ENCODE measurements around the gene U2AF2. TPM values are rescaled to one million over a fixed set of nuclear protein-coding genes. Genes with fewer than 3 reads are reported as not detected.

The U2AF2 gene
- total RNA-seq, 1 donor from 2014 or later: 145 TPM

- peaks cover 0 to 68% of the 10 kb centered on the region in 2 donors for H3K36me3 ChIP-seq
- DNase-seq (ENCODE audit: extremely low spot score in 2 of 2): peak; percentile 95 to 100
- H3K4me3 ChIP-seq: no peak overlapping the region
- TF ChIP-seq, protein P1, sequence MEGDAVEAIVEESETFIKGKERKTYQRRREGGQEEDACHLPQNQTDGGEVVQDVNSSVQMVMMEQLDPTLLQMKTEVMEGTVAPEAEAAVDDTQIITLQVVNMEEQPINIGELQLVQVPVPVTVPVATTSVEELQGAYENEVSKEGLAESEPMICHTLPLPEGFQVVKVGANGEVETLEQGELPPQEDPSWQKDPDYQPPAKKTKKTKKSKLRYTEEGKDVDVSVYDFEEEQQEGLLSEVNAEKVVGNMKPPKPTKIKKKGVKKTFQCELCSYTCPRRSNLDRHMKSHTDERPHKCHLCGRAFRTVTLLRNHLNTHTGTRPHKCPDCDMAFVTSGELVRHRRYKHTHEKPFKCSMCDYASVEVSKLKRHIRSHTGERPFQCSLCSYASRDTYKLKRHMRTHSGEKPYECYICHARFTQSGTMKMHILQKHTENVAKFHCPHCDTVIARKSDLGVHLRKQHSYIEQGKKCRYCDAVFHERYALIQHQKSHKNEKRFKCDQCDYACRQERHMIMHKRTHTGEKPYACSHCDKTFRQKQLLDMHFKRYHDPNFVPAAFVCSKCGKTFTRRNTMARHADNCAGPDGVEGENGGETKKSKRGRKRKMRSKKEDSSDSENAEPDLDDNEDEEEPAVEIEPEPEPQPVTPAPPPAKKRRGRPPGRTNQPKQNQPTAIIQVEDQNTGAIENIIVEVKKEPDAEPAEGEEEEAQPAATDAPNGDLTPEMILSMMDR (IDR thresholded peaks at IDR 0.05): no peak
- TF ChIP-seq POLR2A (IDR thresholded peaks at IDR 0.05): no peak
- no peak for TF ChIP-seq POLR2AphosphoS5 (IDR thresholded peaks at IDR 0.05; ENCODE audit: insufficient read depth in 1 of 2, low read depth in 1 of 2)
- intact Hi-C loops (cut with DNase I): no loop called here
- no peaks in the 10 kb centered on the region for H3K9me3 ChIP-seq
- H3K4me1 ChIP-seq: peaks cover 13% of the 10 kb centered on the region
- H3K27me3 ChIP-seq: no peaks in the 10 kb centered on the region
- H3K27ac ChIP-seq: no peak overlapping the region
Observed at GRCh38 chr19:55670280-55671053, 15.6 kb downstream of the U2AF2 start.

DNA sequence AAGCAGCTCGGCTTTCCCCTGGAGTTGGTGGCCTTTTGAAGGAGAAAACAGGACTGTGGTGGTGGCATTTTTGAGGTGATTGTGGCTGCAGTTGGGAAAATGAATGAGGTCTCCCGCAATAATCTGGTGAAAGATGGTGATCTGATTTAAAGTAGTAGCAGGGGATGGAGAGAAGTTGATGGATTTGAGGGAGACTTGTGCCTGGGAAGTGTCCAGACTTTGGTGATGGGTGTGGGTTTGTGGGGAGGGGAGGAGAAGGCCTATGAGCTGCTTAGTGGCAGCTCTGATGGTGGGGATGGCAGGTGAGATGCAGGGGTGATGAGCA lies 16.2 kb downstream of the U2AF2 start:
- intact Hi-C loops (cut with DNase I): no loop called here
- TF ChIP-seq POLR2AphosphoS5 (IDR thresholded peaks at IDR 0.05; ENCODE audit: insufficient read depth in 1 of 2, low read depth in 1 of 2): no peak
- Histone ChIP-seq H3K27ac (no peak overlapping the region), H3K36me3 (peaks cover 0 to 62% of the 10 kb centered on the region in 2 donors), H3K4me1 (peaks cover 18% of the 10 kb centered on the region), H3K9me3 (no peaks in the 10 kb centered on the region), H3K27me3 (no peaks in the 10 kb centered on the region), H3K4me3 (no peak overlapping the region)
- DNase-seq (ENCODE audit: extremely low spot score in 2 of 2): no peak

GRCh38 chr19:55672418-55672817 lies 17.6 kb downstream of the U2AF2 start:
- H3K27ac ChIP-seq: no peak overlapping the region
- no peaks in the 10 kb centered on the region for H3K9me3 ChIP-seq
- DNase-seq (ENCODE audit: extremely low spot score in 2 of 2): no peak
- intact Hi-C loops (cut with DNase I): no loop called here
- peaks cover 0 to 51% of the 10 kb centered on the region in 2 donors for H3K36me3 ChIP-seq
- TF ChIP-seq, protein P1 (IDR thresholded peaks at IDR 0.05): no peak
- TF ChIP-seq POLR2A (IDR thresholded peaks at IDR 0.05) (no peak), POLR2AphosphoS5 (IDR thresholded peaks at IDR 0.05; ENCODE audit: insufficient read depth in 1 of 2, low read depth in 1 of 2) (no peak)
- H3K4me1 ChIP-seq: peaks cover 32% of the 10 kb centered on the region
- no peaks in the 10 kb centered on the region for H3K27me3 ChIP-seq
- no peak overlapping the region for H3K4me3 ChIP-seq

GRCh38 chr19:55673465-55673864 lies 18.6 kb downstream of the U2AF2 start:
- H3K9me3 ChIP-seq: no peaks in the 10 kb centered on the region
- intact Hi-C loops (cut with DNase I): no loop called here
- H3K4me1 ChIP-seq: peaks cover 43% of the 10 kb centered on the region

GRCh38 chr19:55673889-55674288 lies 19.1 kb downstream of the U2AF2 start:
- H3K36me3 ChIP-seq: peaks cover 0 to 46% of the 10 kb centered on the region in 2 donors
- intact Hi-C loops (cut with DNase I): no loop called here
- H3K9me3 ChIP-seq: no peaks in the 10 kb centered on the region
- no peak for TF ChIP-seq POLR2AphosphoS5 (IDR thresholded peaks at IDR 0.05; ENCODE audit: insufficient read depth in 1 of 2, low read depth in 1 of 2)
- TF ChIP-seq, protein P1 (IDR thresholded peaks at IDR 0.05): no peak
- TF ChIP-seq POLR2A (IDR thresholded peaks at IDR 0.05): no peak
- DNase-seq (ENCODE audit: extremely low spot score in 2 of 2): no peak
- peaks cover 47% of the 10 kb centered on the region for H3K4me1 ChIP-seq
- H3K27me3 ChIP-seq: no peaks in the 10 kb centered on the region
- no peak overlapping the region for H3K4me3 ChIP-seq
- no peak overlapping the region for H3K27ac ChIP-seq

More at GRCh38 chr19:55673465-55673864, 18.6 kb downstream of the U2AF2 start:
- no peak for DNase-seq (ENCODE audit: extremely low spot score in 2 of 2)
- H3K27ac ChIP-seq: no peak overlapping the region
- H3K36me3 ChIP-seq: peaks cover 0 to 46% of the 10 kb centered on the region in 2 donors
- no peaks in the 10 kb centered on the region for H3K27me3 ChIP-seq
- no peak overlapping the region for H3K4me3 ChIP-seq
- TF ChIP-seq, protein P1 (IDR thresholded peaks at IDR 0.05): no peak
- TF ChIP-seq POLR2AphosphoS5 (IDR thresholded peaks at IDR 0.05; ENCODE audit: insufficient read depth in 1 of 2, low read depth in 1 of 2): no peak
- no peak for TF ChIP-seq POLR2A (IDR thresholded peaks at IDR 0.05)

Data from vagina (tissue), 2 donors.